ENCODE results near the gene GRIN1.
A peak's percentile ranks its signal among the peaks of the same experiment; 100 is the strongest.

Gene GRIN1

DNA sequence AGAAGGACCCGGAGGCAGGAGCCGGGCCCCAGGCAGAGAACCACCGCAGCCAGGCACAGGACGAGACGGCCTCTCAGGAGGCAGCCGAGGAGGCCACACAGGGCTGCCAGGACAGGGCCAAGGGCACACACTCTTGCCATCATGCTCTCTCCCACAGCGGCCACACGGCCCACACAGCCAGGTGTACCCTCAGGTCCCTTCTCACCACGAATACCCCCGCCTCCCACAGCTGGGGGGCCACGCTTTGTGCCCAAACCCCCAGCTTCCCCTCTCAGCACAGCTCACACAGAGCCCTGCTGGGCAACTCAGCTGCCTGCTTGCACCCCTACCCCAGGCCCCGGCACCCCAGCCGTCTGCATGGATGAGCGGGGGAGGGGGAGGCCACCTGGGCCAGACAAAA is 54.8 kb downstream of the GRIN1 start:
- no peak for DNase-seq (ENCODE audit: low read depth in 2 of 2)

DNA sequence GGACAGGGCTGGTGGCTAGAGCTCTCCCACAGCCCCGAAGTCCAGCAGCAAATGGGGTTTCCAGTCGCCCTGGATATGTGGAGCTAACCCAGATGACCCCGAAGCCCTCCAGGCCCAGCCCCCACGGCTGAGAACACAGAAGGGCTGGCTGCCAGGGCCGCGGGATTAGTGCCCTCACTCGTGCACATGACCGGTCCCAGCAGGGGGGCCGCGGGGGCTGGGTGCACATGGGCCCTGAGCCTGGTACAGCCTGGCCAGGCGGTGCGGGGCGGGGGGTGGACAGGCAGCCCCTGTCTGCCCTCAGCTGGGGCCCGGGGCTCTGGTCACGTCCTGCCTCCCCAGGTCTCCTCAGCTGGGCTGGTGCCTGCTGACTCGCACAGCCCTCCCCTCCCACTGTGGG is 55.4 kb downstream of the GRIN1 start:
- DNase-seq (ENCODE audit: low read depth in 2 of 2) = no peak

DNA sequence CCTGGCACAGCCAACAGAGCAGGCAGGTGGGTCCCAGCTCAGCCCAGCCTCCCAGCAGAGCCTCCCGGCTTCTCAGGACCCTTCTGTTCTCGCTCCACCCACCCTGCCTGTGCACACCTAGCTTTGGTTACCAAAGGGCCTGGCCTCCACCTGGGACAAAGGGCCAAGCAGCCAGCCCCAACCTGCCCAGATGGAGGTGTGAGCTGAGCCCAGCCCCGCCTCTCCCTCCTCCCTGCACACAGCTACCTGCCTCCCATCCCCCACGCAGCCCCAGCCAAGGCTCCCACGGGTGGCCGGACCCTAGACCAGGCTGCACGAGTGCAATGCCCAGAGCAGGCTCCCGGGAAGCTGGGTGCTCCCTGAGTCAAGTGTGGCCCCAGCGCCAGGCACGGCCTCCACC is 56.0 kb downstream of the GRIN1 start:
- DNase-seq (ENCODE audit: low read depth in 2 of 2) = no peak

- DNase-seq (ENCODE audit: low read depth in 2 of 2) = no peak
Observed at GRCh38 chr9:137195525-137196220, 56.7 kb downstream of the GRIN1 start.

DNA sequence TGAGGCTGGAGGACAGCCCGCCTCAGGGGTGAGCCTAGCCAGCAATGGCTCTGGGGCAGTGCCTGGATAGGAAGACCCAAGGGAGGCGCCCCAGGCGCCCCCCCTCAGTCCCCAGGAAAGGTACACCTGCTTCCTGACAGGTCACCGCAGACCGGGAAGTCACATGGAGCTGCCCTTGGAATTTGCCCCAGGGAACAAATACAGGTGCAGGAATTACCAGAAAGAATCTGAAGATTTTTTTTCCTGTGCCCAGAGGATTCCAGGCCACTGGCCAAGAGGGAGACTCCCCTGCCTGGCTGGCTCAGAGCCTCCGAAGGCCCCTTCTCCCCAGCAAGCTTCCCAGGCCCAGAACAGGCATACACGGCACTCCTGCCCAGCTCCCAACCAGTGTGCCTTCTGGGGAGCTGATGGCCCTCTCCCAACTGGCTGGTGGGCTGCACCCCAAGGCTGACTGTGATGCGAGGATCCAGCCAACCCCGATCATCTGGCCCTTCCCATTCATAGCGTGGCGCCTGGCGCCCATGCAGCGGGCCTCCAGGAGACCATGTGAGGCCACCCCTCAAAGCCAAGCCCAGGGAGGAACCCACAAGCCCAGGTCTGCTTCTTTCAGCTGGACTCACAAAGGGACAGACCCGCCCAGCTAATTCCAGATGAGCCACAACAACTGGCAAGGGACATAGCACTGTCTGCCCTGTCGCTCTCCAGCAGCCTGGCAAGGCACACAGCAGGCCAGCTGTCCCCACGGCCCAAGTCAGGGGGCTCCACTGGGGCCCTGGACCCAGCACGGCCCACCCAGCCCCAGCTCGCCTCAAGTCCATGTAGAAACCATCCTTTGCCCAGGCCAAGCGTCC is 59.3 kb downstream of the GRIN1 start:
- DNase-seq (ENCODE audit: low read depth in 2 of 2) = no peak

- no peak for DNase-seq (ENCODE audit: low read depth in 2 of 2)
Observed at GRCh38 chr9:137198902-137199283, 59.9 kb downstream of the GRIN1 start.

- no peak for DNase-seq (ENCODE audit: low read depth in 2 of 2)
Observed at GRCh38 chr9:137199411-137200121, 60.6 kb downstream of the GRIN1 start.

DNA sequence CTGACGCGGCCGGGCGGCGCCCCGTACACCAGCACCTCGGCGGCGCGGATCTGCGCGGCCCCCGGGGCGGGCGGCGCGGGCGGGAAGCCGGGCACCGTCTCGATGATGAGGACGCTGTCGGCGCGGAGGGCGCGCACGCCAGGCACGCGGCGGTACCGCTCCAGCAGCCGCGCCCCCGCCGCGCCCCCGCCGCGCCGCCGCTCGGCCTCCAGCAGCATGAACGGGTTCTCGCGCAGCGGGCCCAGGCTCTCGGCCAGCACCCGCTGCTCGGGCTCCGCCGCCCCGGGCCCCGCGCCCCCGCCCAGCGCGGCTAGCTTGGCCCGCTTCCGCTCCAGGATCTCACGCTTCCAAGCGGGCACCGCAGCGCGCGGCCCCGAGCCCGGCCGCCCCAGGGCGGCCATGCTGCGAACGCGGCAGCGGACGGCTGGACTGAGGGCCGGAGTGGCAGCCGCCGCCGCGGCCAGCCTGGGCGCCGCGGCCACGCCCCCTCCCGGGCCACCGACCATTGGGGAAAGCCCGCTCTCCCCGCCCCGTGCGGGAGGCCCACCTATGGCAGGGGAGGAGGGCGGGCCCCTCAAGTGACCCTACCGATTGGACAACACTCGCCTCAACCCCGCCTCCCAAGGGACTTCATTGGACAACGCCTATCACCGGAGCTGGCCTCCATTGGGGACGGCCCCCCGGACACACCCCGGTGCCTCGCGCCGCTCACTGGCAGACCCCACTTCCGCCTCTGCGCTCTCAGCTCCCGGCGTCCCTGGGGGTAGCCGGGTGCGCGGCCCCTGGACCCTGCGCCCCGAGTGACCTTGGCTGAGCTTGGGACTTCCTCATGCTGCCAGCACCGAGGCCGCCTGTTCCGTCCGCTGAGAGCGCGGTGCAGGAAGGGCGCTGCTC is 61.6 kb downstream of the GRIN1 start, which contains the start of gene TPRN:
Gene TPRN (minus strand): TSS at position 431 of the 894 bp plus-strand sequence. CDS start 30 bp downstream, at position 401.
- peak; percentile 97 to 99 for DNase-seq (ENCODE audit: low read depth in 2 of 2)

- DNase-seq (ENCODE audit: low read depth in 2 of 2) = no peak
Observed at GRCh38 chr9:137201205-137201868, 62.4 kb downstream of the GRIN1 start.

- no peak for DNase-seq (ENCODE audit: low read depth in 2 of 2)
Observed at GRCh38 chr9:137202966-137203365, 64.0 kb downstream of the GRIN1 start.

DNA sequence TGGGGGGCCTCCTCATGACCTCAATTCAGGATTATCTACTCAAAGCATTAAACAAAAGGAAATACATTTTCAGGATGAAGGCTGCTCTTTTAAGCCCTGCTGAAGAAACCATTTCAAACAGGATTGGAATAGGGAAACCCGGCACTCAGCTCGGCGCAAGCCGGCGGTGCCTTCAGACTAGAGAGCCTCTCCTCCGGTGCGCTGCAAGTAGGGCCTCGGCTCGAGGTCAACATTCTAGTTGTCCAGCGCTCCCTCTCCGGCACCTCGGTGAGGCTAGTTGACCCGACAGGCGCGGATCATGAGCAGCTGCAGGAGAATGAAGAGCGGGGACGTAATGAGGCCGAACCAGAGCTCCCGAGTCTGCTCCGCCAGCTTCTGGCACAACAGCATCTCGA is 65.8 kb downstream of the GRIN1 start:
- no peak for DNase-seq (ENCODE audit: low read depth in 2 of 2)

DNA sequence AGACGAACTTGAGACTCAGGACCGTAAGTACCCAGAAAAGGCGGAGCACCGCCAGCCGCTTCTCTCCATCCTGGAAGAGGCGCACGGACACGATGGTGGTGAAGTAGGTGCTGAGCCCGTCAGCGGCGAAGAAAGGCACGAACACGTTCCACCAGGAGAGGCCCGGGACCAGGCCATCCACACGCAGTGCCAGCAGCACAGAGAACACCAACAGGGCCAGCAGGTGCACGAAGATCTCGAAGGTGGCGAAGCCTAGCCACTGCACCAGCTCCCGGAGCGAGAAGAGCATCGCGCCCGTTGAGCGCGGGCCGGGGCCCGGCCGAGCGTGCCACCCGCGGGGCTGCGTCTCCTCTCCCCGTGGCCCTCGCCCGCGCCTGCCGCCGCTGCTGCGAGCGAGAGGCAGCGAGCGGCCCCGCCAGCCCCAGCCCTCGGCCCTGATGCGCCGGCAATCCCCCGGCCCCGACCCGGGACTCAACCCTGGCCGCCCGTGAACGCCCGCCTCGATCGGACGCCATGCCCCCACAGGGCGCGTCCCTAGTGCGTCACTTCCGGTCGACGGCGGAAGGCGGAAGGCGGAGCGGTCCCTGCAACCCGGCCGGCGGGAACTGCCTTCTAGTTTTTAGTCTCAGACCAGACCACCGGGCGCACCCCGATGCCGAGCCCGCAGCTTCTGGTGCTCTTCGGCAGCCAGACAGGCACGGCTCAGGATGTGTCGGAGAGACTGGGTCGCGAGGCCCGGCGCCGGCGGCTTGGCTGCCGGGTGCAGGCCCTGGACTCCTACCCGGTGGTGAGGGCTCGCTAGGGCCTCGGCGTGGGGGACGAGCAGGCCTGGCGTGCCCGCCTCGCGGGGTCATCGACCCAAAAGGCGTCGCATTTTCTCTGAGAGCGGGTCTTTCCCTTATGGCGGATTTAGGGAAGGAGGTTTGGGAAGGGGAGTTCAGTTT is 66.4 kb downstream of the GRIN1 start, which contains the start of the genes NDOR1 and TMEM203:
Gene NDOR1 (plus strand): TSS at position 575 of the 944 bp plus-strand sequence. CDS start 78 bp downstream, at position 653.
Gene TMEM203 (minus strand): TSS at position 523 of the 944 bp plus-strand sequence. CDS start 234 bp downstream, at position 289.
- peak; percentile 86 to 89 for DNase-seq (ENCODE audit: low read depth in 2 of 2)

- DNase-seq (ENCODE audit: low read depth in 2 of 2) = no peak
Observed at GRCh38 chr9:137206602-137207001, 67.6 kb downstream of the GRIN1 start.

GRCh38 chr9:137211532-137211931 is 72.6 kb downstream of the GRIN1 start:
- no peak for DNase-seq (ENCODE audit: low read depth in 2 of 2)

DNA sequence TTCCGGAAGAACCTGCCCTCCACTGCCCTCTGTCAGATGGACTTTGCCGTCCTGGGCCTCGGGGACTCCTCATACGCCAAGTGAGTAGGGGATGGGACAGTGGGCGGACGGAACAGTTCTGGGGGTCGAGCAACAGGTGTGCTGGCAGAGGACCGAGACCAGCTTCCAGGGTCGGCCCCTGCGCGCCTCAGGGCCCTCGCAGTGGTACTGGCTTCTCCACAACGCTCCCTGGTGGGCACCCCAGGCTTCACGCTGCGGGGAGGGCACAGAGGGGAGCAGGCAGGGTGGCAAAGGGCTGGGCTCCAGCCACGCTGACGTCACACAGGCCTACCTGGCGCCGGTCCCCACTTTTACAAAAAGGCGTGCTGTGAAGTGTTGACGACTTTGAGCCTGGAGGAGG is 73.6 kb downstream of the GRIN1 start:
- DNase-seq (ENCODE audit: low read depth in 2 of 2) = no peak

DNA sequence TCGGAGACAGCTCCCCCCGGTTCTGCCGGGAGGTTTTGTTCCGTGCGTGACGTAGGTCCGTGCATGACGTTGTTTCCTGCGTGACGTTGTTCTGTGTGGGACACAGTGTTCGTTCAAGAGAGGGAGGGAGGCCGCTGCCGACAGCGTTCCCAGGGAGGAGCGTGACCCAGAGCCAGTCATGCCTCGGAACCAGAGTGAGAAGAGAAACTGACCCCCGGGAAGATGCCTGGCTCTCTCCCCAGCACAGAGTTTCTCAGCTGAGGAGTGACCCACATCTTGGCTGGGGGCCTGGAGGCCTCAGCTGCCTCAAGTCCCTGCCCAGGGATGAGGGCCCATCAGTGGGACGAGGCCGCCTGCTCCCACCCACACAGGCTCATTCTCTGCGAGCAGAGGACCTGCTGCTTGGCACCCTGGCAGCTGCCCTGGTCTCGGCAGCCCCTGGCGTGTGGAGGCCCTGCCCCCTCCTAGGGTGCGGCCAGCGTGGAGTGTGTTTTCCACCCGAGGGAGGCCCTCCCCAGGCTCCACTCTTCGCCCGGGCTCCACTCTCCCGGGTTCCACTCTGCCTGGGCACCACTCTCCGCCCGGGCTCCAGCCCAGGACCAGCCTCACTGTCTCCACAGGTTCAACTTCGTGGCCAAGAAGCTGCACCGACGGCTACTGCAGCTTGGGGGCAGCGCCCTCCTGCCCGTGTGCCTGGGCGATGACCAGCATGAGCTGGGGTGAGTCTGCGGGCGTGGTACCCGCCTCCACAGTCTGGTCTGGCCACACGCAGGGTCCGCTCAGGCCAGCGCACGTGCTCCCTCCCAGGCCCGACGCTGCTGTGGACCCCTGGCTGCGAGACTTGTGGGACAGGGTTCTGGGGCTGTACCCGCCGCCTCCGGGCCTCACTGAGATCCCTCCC is 74.5 kb downstream of the GRIN1 start:
- no peak for DNase-seq (ENCODE audit: low read depth in 2 of 2)

GRCh38 chr9:137214620-137215019 is 75.7 kb downstream of the GRIN1 start:
- no peak for DNase-seq (ENCODE audit: low read depth in 2 of 2)

Data from stimulated activated CD8-positive, alpha-beta memory T cell treated with anti-CD3 and anti-CD28 coated beads, Interleukin-7, amount 100 ng/mL, for 4 hours (primary cell).